Fibroblast of upper back skin (primary cell): Measurements from ENCODE around the gene PKHD1.

ENCODE experiments used
- DNase-seq: peaks from one replicate; pipeline ENCODE4 v3.0.0-alpha.2; 2013

Gene PKHD1

GRCh38 chr6:51600514-51600913, 486.9 kb downstream of the PKHD1 start:
- DNase-seq = no peak

- DNase-seq = no peak
Measured at GRCh38 chr6:51598171-51598570, 489.2 kb downstream of the PKHD1 start.

DNA sequence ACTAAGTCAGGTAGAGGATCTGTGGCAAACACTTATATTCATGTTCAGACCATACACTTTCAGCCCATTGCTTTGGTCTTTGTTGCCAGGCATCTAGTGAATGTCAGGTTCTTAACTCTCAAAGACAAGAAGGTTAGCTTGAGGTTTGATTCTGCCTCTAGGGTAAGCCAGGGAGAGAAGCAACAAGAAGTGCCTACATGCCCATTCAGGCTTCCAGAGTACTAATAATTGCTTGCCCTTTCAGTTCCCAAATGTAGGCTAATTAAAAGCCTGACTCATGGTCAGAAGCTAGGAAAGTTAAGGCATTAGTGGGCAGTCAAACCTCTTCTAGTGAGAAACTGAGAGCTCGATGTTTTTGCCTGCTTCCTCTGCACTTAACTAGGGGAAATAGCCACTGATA, 492.4 kb downstream of the PKHD1 start:
- DNase-seq = no peak

DNA sequence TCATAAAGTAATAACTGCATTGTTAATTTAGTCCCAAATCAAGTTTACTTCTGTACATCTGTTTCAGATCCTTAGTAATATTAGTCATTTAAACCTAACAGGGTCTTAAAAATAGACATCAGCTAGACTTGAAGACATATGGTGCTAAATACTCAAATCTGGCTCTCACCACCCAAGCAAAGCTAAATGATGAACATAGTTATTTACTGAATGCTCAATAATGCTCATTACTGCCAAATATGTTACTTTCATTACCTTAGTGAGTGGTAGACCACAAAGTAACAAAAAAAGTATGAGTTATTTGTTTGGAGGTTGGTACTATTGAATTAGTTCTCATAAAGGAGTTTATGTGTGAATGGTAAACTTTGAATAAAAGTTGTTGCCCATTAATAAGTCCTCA, 502.1 kb downstream of the PKHD1 start:
- DNase-seq = no peak

DNA sequence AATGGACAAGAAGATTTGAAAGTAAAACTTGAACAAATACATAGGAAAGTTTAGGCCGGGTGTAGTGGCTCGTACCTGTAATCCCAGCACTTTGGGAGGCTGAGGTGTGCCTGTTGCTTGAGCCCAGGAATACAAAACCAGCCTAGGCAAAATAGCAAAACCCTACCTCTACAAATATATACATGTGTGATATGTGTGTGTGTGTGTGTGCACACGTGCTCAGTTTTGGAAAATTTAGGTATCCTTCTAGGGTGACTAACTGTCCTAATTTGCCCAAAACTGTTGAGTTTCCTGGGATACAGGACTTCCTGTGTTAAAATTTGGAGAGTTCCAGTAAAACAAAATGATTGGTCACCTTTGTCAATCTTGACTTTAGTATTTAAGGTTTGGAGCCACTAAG, 503.2 kb downstream of the PKHD1 start:
- no peak for DNase-seq

- no peak for DNase-seq
Measured at GRCh38 chr6:51578994-51579393, 508.4 kb downstream of the PKHD1 start.

DNA sequence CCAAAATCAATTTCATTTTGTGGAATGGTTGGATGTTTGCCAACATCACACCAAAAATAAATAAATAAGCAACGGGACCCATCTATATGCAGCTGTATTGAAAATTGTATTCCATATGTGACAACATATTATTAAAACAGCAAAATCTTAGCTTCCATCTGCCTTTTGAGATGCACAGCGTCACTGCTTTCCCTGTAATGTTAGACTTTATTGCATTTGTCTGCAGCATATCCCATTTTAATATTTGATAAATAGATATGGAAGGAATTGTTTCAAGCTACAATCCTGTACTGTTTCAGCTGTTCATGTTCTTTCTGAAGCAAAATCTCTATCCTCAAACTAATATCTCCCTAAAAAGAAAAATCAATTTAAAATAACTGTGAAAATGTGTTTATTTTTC, 509.1 kb downstream of the PKHD1 start:
- no peak for DNase-seq

- DNase-seq = no peak
Measured at GRCh38 chr6:51574040-51574439, 513.4 kb downstream of the PKHD1 start.

DNA sequence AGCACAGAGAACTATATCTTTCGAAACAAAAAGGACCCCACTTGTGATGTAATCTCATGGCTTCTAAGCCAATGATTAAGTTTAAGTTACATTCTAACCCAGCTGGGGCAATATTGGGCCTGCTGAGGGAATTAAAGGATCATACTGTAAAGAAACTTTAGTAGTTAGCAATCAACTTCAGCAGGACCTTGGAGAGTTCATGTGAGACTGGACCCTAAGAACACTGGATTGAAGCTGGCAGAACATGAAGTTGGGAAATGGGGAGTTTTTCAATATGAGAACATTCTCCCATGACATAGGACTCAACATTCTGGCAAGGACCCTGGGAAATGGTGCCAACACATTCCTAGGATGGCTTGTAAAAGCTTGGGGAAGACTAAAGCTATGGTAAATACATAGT, 516.2 kb downstream of the PKHD1 start:
- no peak for DNase-seq

DNA sequence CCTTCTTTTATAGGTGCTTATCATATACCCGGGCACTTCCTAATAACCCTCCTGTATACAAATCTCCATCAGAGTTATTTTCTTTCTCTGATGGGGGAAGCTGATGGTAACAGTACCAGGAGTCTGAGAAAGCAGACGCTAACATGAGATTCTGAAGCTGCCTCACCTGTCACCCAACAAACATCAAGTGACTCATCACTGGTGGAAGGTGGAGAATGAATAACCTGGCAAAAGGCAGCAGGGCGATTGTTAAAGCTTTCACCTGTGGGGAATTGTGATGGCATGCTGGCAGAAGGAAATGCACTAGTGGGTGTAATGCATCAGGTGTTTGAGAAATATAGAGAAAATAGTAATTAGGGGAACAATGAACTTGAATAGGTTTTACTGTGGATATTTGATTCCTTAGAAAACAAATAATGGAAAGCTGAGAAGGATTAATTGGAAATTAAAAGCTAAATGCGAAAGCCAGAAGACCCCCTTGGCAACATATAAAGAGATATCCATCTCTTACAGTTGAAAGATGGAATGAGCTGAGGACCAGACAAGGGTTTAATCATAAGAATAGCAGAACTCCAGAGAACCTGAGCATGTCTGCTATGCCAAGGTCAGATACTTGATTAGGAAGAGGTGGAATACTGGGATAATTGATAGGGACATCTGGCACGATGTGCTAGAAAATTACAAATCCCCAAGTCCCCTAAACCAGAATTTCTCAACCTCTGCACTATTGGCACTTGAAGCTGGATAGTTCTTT, 517.1 kb downstream of the PKHD1 start:
- DNase-seq = no peak

DNA sequence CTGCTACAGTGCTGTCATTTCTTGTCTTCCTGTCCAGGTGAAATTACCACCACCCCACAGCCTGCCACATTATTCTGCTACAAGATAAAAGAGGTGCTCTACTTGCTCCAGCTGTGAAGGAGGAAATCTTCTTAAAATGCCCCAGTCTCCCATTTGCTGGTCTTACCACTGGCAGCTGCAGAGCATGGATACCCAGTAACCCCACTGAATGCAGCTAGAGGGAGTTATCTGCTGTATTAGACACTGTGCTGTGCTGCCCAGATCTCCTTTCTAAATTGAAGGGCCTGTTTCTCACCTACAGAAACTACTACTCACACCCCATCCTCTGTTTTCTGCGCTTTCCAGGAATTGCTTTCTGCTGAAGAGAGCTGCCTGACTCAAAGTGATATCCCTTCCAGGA, 517.8 kb downstream of the PKHD1 start:
- DNase-seq = no peak

DNA sequence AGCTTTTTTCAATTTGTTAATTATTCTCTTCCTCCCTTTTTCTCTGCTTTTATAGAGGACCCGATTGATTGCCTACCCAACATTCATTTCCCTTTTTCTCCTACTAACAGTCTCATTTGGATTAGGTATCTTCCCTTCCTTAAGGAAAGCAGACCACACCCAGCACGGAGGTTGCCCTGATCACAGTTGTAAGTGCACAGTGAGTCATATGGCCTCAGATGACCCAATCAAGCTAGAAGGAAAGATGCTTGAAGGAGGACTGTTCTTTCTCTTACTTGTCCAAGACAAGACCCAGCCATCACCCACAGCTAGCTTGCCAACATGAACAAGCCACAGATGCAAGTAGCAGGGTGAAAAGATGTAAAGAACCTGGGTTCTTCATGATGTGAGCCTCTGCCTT, 518.6 kb downstream of the PKHD1 start:
- no peak for DNase-seq

- no peak for DNase-seq
Measured at GRCh38 chr6:51565472-51565871, 521.9 kb downstream of the PKHD1 start.
